GM18520 (cell line): ENCODE measurements around the gene TMEM238L.
"Not testable (repeated sequence)": the region's sequence is repeated elsewhere in the genome, so short reads cannot be mapped to it uniquely, and the experiment has no call there.

ENCODE experiments used
- ATAC-seq: cut with Tn5 transposase; IDR thresholded peaks from one replicate; pipeline ENCODE4 v1.9.1; 2021; ENCODE audit not compliant: unreplicated experiment

Gene TMEM238L, protein sequence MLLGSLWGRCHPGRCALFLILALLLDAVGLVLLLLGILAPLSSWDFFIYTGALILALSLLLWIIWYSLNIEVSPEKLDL

DNA sequence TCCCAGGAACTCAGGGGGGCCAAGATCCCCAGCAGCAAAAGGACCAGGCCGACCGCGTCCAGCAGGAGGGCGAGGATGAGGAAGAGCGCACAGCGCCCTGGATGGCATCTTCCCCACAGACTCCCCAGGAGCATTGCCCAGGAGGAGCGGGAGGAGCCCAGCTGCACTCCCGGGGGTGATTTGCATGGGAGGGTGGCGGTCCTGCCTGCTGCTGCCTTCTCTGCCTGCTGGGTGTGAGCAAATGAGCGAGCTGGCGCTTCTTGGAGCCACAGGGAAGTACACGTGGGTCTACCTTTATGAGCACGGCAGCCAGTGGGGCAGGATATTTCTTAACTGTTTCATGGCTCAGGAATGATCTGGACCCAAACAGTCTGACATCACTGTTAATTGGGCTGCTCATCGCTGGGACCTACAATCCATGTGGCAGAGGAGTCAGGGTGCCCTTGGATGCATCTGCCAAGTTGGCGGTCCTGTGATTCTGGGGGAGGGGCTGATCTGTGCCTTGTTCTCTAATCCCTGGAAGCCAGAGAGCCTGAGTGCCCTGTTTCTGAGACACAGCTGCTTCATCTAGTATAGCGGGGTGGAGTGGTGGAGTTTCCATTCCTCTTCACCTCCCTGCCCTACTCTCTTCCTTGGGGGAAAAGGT lies at the start of gene TMEM238L:
Gene TMEM238L (minus strand): TSS at position 270 of the 646 bp plus-strand sequence. CDS start 136 bp downstream, at position 134.
- no peak for ATAC-seq

DNA sequence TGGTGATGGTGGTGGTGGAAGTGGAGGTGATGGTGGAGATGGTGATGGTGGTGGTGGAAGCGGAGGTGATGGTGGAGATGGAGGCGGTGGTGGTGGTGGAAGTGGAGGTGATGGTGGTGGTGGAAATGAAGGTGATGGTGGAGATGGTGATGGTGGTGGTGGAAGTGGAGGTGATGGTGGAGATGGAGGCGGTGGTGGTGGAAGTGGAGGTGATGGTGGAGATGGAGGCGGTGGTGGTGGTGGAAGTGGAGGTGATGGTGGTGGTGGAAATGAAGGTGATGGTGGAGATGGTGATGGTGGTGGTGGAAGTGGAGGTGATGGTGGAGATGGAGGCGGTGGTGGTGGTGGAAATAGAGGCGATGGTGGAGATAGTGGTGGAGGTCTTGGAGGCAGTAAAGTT lies 42.7 kb upstream of the TMEM238L start:
- ATAC-seq, result not testable (repeated sequence)

DNA sequence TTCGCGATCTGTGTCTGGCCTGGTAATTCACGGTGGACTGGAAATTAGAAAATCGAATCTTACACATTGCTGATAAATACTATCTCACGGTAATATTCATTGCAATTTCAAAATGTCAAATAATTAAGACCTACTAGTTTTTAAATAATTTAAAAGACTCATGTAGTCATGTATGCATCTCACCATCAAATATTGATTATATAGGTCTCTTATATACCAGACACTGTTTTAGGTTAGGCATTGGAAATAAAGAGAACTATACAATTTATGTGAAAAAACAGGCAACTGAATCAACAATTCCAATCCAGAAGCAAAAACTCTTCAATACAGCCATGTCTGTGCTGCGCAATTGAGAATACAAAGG lies 41.5 kb upstream of the TMEM238L start:
- ATAC-seq, result no peak

DNA sequence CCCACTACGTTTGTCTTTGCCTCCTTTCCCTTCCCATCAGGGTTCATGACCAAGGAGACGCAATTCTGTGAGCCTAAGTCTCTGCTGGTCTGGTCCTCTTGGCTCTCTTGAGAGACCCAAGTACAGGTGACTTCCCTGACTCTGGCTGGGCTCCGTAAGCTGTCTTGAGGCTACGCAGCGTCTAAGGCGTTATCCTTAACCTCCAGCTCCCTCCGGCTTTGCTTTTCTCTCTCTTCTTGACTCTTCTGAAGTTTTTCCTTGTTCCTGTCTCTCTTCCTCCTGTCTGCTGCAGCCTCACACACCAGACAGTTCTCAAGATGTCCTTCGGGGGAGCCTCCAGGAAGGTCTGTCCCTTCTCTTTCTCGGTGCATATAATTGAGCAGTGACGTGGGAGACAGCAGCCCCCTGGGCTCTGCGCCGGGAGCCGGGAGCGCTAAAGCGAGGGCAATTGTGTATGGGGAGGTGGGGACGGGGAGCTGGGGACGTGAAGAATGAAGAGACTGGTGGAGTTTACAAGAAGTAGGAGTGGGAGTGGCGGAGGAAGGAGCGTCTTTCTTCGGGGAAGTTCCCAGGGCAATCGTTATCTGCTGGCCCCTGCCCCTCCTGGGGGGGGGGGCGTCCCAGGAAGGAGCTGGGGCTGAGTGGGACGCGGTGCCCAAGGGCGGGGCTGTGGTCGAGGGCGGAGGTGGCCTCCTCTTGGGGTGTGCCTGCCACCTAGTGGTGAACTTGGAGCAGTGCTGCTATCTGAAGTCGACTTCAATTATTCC lies 40.9 kb upstream of the TMEM238L start:
- no peak for ATAC-seq

DNA sequence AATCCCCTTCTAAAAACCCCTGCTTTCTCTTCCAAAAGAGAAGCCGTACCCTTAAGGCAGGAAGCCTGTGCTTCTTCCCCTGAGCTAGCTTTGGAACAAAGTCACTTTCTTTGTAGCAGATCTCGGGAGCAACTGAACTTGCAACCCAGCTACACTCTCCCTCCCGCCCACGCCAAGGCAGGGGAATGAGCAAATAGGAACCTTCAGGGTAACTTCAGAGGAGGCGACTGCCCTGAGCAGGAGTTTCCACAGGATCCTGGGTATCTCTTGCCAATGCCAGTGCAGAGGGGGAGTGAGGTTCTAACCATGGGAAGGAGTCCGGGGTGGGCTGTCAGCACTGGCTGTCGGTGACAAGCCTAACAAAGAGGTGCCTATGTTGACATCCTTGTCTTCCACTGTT lies 39.9 kb upstream of the TMEM238L start:
- no peak for ATAC-seq

DNA sequence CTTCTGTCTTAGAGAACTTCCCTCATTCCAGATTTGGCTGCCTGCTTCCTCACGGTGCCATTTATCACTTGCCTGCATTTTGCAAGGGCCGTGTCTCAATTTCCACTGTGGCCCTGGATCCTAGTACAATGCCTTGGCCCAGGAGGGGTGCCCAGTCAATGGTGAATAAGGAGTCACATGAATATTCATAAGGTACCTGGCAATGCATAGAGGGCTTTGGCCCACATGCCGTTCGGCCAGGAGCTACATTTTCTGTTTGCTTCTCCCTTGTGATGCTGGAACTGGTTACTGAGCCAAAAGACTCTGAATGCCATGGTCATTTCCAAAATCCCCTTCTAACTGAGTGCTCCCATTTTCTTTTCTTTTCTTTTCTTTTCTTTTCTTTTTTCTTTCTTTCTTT lies 38.8 kb upstream of the TMEM238L start:
- ATAC-seq, result no peak

DNA sequence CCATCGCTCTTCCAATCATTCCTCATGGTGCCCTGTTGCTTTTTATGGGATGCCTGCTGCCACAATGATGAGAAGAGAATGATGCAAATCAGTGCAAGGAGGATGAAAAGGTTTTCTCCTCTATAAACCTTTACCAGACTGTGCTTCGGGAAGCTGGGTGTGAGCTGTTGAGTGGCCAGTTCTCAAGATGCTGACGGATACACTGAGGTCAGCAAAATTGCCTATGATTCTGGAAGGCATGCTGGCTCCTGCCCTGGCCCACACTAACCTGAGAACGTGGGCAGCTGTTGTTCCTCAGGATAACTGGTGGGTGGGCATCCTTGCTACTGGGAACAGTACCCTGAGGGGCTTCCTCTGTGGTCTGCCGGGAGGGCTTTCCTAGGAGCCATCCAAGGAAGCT lies 34.8 kb upstream of the TMEM238L start:
- ATAC-seq, result no peak

DNA sequence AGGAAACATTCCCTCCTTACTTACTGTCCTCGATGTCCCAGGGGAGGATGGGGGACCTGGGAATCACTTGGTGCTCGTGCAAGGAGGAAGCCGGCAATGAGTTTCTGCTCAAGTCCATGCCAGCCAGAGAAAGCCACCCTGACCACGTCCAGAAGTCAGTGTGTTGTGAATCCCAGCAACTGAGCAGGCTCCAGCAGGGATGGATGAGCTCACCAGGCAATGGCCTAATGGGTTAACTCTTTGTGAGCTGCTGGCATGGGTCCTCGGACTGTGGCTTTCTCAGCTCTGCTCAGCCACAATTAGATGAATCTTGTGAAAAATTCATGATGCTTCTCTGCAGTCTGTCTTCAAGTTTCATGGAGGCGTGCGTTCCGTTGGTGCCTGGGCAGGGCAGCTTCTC lies 34.0 kb upstream of the TMEM238L start, which contains the start of gene PIRT:
Gene PIRT (minus strand): TSS at position 167 of the 400 bp plus-strand sequence. CDS start 12,442 bp downstream, outside the sequence.
- no peak for ATAC-seq

DNA sequence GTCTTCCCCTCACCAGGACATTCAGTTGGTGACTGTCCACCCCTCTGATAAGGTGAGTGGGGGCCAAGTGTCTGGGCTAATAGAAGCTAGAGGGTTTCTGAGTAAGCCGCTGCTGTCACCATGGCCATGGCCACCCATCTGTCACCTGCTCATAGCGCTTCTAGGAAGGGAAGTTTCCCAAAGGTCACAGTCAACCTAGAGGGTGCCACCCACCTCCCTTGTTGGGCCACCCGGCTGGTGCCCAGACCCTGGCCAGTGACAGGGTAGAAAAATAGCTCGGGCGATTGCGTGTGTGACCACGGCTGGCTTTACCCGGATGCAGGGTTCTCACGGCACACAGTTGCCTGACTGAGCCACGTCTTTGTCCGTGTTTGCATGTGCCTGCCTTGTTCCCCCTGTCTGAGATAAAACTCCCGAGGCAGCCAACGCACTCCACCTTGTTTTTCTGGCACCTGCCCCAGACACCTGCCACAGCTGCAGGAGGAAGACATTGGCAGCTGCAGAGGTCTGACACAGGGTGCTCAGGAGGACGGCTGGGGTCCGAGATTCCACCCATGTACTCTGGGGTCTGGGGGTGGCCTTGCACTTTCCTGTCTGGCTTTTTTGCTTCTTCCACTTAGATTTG lies 33.2 kb upstream of the TMEM238L start:
- no peak for ATAC-seq

DNA sequence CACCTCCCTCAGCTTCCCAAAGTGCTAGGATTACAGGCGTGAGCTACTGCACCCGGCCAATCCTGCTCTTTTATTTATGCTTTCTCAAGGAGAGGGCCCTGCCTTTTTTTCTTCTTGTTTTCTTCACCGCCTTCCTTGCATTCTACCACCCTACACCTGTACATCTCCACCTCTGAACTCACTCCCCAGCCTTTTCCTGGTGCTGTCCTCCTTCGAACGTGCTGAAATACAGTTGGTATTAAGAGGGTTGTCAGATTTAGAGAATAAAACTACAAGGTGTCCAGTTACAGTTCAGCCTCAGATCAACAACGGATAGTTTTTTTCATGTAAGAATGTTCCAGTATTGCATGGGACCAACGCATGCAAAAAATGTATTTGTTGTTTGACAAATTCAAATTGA lies 32.2 kb upstream of the TMEM238L start:
- ATAC-seq, result no peak

DNA sequence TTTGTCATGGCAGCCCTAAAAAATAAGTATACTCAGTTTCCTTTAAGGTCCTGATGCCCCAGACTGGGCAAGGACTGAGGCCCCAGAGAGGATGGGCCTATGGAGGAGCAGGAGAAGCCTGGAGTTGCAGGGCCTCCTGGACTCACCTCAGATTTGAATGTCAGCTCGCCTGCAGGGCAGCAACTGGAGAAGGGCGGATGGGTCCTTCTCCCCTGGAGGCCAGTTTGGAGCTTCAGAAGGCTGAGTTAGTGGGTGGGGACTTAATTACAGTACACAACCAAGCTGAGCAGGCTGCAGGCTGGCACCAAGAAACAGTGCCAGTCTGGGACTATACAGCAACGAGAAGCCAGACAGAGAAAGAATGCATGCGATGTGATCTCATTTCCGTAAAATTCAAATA lies 27.8 kb upstream of the TMEM238L start:
- no peak for ATAC-seq

DNA sequence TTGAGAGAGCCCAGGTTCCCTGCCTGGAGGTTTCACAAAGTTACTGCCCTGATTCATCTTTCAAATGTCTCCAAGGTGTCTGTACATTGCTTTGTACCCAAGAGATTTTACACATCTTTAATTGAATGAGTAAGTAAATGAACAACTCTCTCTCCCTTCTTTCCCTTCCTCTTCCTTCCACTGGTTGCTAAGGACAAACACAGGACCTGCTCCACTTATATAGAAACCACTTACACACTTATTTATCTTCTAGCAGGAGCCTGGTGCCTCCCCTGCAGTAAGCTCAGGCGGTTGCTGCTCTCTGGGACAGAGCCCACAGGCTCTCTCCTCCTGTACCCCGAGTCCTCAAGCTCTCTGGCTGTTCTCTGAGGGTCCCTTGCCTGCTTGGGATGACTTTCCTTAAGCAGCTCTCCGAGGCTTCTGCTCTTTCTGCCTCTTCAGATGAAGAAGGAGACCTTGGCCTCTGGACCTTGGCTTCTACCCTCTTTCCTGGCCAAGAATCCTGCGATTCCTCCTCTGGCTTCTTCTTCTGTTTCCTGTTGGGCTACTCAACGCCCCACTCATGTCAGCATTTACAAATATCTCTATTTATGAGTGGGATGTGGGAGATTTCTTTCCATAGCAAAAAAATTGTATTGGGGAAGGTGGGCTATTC lies 24.1 kb upstream of the TMEM238L start:
- ATAC-seq, result no peak

DNA sequence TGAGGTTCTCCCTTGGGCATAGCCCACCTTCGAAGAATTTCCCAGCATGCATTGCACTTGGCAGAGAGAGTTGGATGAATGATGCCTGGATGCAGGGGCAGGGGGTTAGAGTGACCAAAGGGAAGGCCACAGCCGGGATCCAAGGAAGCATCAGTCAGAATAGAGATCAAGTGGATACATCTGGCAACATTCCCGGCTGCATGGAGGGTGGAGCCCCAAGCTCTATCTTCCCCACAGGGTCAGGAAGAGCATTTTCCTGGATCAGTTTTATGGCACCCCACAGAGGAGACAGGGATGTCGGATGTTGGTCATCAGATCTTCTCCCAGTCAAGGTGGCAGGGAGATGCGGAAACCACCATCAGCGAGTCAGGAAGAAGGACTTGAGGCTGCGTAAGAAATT lies 21.0 kb upstream of the TMEM238L start:
- no peak for ATAC-seq

DNA sequence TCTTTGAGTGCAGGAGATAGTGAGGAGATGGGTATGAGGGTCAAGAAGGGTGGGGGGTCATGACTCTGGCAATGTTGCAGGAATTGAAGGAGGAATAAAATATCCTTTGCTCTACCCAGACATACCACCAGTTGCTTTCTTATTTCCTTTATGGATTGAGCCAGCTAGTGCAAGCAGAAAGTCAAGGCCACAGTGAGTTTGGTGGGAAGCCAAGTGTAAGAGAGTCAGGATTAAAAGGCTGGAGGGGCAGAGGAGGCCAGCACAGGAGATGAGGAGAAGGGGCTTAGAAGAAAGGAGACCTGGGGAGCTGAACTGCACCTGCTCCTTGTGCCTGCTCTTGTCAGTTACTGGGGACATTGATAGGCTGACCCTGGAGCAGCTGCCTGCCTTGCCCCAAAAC lies 17.9 kb upstream of the TMEM238L start:
- no peak for ATAC-seq

DNA sequence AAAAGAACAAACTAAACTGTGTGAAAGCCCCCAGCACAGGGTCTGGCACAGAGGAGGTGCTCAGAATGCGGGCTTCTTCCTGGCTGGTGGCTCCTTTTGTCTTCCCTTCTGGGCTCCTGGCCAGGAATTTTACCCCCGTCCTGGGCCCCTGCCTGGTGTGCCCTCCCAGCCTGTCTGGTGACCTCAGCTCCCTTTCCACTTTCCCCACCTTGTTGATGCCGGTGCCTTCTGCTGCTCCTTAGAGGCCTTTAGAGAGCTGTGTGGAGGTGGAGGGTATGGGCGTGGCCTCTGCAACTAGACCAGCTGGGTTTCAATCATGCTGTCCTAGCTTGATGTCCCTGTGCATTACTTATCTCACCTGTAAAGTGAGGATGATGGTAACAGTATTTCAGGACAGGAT lies 17.2 kb upstream of the TMEM238L start:
- no peak for ATAC-seq

DNA sequence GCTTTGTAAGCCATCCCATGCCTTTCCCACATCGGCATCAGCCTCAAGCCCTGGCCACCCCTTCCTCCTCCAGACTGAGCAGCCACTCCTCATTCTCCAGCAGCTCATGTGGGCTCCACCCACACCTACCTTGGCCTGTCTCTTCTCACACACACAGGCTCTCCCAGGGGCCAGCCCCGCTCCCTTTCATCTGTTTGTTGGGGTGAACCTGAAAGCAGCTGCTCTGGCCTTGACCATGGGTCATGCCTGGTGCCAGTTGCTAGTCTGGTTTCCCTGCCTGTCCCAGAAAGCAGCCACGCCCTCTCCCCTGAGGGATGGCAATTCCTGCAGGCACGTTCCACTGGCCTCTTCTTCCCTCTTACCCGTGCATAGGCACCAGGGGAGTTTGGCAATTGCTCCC lies 11.4 kb upstream of the TMEM238L start:
- no peak for ATAC-seq

DNA sequence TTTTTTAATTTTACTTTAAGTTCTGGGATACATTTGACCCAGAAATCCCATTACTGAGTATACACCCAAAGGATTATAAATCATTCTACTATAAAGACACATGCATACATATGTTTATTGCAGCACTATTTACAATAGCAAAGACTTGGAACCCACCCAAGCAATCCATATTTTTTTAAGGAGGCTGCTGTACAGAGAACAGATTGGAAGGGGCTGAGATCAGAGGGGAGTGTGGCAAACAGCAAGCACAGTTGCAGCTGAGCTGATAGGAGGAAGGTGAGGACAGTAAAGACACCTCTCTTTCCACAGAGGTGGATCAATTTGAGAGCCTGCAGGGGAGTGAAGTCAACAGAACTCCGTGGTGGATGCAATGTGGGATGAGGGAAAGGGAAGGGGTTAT lies 10.2 kb upstream of the TMEM238L start:
- no peak for ATAC-seq

DNA sequence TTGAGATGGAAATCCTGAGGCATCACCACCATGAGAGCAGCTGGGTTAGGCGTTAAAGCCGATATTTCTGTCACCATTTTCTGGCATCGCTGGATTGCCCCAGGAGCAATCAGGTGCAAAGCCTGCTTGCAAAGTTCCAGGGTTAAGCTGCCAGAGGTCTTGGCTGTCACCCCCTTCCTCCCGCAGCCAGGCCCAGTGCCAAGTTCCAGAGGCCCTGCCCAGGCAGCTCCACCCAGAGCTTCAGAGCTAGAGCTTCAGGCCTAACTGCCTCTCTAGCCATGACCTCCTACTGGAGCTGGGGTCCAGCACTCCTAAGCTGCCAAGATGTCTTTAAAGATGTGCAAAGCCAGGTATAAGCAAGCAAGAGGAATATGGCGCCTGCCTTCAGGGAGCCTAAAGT lies 8.8 kb upstream of the TMEM238L start:
- no peak for ATAC-seq

DNA sequence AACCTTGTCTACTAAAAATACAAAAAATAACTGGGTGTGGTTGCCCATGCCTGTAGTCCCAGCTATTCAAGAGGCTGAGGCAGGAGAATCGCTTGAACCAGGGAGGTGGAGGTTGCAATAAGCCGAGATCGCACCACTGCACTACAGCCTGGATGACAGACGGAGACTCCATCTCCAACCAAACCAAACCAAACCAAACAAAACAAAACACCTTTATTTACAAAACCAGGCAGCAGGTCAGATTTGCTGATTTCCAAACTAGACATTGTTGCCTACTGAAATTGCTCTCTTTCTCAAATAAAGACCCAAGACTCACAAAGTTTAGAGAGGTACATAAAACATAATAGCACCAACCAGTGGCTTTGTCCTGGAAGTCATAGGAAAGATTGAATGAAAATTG lies 5.7 kb upstream of the TMEM238L start:
- ATAC-seq, result no peak

DNA sequence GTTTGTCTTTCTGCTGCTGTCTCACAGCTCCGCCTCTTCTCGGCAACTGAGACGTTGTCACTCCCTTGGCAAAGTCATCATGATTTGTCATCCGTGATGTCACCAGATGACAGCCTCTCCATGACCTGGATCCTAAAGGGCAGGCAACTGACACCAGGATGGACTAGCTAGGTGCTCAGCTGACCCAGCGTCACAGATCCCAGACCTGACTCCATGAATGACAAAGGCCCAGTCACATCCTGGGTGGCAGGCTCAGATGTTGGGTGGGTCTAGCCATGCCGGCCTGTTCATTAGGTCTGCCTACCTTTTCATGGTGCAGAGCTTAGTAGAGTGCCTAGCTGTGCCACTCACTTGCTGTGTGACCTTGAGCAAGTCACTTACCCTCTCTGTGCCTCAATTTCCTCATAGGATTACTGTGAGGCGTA lies 3.8 kb upstream of the TMEM238L start:
- ATAC-seq, result no peak

DNA sequence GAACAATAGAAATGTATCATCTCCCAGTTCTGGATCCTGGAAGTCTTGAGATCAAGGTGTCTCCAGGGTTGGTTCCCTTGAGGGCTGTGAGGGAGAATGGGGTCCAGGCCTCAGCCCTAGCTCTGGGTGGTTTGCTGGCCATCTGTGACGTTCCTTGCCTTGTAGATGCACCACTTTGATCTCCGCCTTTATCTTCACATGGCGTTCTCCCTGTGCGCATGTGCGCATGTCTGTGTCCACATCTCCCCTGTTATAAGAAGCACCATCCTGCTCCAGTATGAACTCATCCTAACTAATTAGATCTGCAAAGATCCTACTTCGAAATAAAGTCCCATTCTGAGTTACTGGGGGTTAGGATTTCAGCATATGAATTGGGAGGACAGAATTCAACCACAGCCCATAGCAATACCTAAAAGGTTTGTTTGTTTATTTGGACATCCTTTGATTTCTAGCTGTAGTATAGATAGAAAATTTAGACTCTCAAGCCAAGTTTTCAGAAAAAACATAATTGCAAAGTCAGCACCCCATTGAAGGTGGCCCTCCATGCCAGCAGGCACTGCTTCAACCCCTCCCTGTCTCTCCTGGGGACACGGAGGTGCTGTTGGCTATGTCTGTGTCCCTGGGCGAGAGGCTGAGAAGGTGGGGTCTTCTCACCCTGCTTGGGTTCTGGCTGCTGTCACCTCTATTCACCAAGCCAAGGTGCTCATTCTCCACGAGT lies 2.8 kb upstream of the TMEM238L start:
- no peak for ATAC-seq
